HG03280 (cell line): ENCODE results near the gene SLC25A27.

ENCODE experiments used
- ATAC-seq: cut with Tn5 transposase; IDR thresholded peaks from one replicate; pipeline ENCODE4 v1.9.1; 2021; ENCODE audit warnings: mild to moderate bottlenecking, moderate library complexity; ENCODE audit not compliant: unreplicated experiment

The SLC25A27 gene

GRCh38 chr6:46706464-46706863 lies 53.7 kb downstream of the SLC25A27 start:
- ATAC-seq: no peak

GRCh38 chr6:46711491-46711890 lies 58.7 kb downstream of the SLC25A27 start:
- ATAC-seq: no peak

GRCh38 chr6:46715141-46715540 lies 62.4 kb downstream of the SLC25A27 start:
- ATAC-seq: no peak

GRCh38 chr6:46719099-46719498 lies 66.3 kb downstream of the SLC25A27 start:
- no peak for ATAC-seq

- ATAC-seq: no peak
Measured at GRCh38 chr6:46720401-46720800, 67.6 kb downstream of the SLC25A27 start.
